ENCODE data around the gene TIMELESS. TPM values are rescaled to one million over a fixed set of nuclear protein-coding genes. Genes with fewer than 3 reads are reported as not detected.

The TIMELESS gene
- total and polyA plus RNA-seq, 9 of the 15 experiments (the other 6 are each of a cell fraction or from before 2014, with no cell fraction given), result 11.9 to 59.2 (median 35.8) TPM

GRCh38 chr12:56448860-56449621 lies at the start of gene TIMELESS (continued):
- TF ChIP-seq, protein P1, sequence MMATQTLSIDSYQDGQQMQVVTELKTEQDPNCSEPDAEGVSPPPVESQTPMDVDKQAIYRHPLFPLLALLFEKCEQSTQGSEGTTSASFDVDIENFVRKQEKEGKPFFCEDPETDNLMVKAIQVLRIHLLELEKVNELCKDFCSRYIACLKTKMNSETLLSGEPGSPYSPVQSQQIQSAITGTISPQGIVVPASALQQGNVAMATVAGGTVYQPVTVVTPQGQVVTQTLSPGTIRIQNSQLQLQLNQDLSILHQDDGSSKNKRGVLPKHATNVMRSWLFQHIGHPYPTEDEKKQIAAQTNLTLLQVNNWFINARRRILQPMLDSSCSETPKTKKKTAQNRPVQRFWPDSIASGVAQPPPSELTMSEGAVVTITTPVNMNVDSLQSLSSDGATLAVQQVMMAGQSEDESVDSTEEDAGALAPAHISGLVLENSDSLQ (IDR thresholded peaks at IDR 0.05), result no peak
- no peak for TF ChIP-seq ZNF436 (CRISPR knock-in tag; IDR thresholded peaks at IDR 0.05)
- peak; percentile 23 for TF ChIP-seq MEIS2 (IDR thresholded peaks at IDR 0.05; ENCODE audit: partially characterized antibody)
- no peak for TF ChIP-seq SAFB (IDR thresholded peaks at IDR 0.05; ENCODE audit: borderline replicate concordance, low read depth, low read length)
- TF ChIP-seq RHOXF2B (CRISPR knock-in tag; conservative IDR thresholded peaks at IDR 0.05), result no peak
- TF ChIP-seq MED1 (CRISPR knock-in tag; IDR thresholded peaks at IDR 0.05; ENCODE audit: borderline replicate concordance), result no peak
- TF ChIP-seq, protein P2, sequence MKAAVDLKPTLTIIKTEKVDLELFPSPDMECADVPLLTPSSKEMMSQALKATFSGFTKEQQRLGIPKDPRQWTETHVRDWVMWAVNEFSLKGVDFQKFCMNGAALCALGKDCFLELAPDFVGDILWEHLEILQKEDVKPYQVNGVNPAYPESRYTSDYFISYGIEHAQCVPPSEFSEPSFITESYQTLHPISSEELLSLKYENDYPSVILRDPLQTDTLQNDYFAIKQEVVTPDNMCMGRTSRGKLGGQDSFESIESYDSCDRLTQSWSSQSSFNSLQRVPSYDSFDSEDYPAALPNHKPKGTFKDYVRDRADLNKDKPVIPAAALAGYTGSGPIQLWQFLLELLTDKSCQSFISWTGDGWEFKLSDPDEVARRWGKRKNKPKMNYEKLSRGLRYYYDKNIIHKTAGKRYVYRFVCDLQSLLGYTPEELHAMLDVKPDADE (conservative IDR thresholded peaks at IDR 0.05; ENCODE audit: control insufficient read depth, low read depth, low read length), result no peak; the same call in none of the 2 replicates
- TF ChIP-seq, protein P3, sequence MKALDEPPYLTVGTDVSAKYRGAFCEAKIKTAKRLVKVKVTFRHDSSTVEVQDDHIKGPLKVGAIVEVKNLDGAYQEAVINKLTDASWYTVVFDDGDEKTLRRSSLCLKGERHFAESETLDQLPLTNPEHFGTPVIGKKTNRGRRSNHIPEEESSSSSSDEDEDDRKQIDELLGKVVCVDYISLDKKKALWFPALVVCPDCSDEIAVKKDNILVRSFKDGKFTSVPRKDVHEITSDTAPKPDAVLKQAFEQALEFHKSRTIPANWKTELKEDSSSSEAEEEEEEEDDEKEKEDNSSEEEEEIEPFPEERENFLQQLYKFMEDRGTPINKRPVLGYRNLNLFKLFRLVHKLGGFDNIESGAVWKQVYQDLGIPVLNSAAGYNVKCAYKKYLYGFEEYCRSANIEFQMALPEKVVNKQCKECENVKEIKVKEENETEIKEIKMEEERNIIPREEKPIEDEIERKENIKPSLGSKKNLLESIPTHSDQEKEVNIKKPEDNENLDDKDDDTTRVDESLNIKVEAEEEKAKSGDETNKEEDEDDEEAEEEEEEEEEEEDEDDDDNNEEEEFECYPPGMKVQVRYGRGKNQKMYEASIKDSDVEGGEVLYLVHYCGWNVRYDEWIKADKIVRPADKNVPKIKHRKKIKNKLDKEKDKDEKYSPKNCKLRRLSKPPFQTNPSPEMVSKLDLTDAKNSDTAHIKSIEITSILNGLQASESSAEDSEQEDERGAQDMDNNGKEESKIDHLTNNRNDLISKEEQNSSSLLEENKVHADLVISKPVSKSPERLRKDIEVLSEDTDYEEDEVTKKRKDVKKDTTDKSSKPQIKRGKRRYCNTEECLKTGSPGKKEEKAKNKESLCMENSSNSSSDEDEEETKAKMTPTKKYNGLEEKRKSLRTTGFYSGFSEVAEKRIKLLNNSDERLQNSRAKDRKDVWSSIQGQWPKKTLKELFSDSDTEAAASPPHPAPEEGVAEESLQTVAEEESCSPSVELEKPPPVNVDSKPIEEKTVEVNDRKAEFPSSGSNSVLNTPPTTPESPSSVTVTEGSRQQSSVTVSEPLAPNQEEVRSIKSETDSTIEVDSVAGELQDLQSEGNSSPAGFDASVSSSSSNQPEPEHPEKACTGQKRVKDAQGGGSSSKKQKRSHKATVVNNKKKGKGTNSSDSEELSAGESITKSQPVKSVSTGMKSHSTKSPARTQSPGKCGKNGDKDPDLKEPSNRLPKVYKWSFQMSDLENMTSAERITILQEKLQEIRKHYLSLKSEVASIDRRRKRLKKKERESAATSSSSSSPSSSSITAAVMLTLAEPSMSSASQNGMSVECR (CRISPR knock-in tag; IDR thresholded peaks at IDR 0.05), result peak; percentile 96
- no peak for TF ChIP-seq NR2C1 (IDR thresholded peaks at IDR 0.05)
- no peak for TF ChIP-seq NR2C1 (tag; IDR thresholded peaks at IDR 0.05)
- TF ChIP-seq ZNF274 (IDR thresholded peaks at IDR 0.05; ENCODE audit: borderline replicate concordance, low read depth, low read length), result no peak
- no peak for TF ChIP-seq ZNF445 (CRISPR knock-in tag; IDR thresholded peaks at IDR 0.05; ENCODE audit: low read depth)
- TF ChIP-seq, protein P4, sequence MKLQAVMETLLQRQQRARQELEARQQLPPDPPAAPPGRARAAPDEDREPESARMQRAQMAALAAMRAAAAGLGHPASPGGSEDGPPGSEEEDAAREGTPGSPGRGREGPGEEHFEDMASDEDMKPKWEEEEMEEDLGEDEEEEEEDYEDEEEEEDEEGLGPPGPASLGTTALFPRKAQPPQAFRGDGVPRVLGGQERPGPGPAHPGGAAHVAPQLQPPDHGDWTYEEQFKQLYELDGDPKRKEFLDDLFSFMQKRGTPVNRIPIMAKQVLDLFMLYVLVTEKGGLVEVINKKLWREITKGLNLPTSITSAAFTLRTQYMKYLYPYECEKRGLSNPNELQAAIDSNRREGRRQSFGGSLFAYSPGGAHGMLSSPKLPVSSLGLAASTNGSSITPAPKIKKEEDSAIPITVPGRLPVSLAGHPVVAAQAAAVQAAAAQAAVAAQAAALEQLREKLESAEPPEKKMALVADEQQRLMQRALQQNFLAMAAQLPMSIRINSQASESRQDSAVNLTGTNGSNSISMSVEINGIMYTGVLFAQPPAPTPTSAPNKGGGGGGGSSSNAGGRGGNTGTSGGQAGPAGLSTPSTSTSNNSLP (IDR thresholded peaks at IDR 0.05; ENCODE audit: borderline replicate concordance, low read depth, low read length), result no peak
- TF ChIP-seq ZBTB8A (IDR thresholded peaks at IDR 0.05; ENCODE audit: partially characterized antibody), result no peak
- no peak for TF ChIP-seq RAD21 (CRISPR knock-in tag; conservative IDR thresholded peaks at IDR 0.05 in 1 of 2, IDR thresholded peaks at IDR 0.05 in 1 of 2)
- no peak for TF ChIP-seq KLF10 (CRISPR knock-in tag; IDR thresholded peaks at IDR 0.05)
- TF ChIP-seq ETV6 (IDR thresholded peaks at IDR 0.05; ENCODE audit: borderline replicate concordance in 1 of 2, low read depth in 2 of 2, low read length in 1 of 2), result peak in 1 of 2 experiments; percentile 39; a peak in 1 of 4 replicates
- no peak for TF ChIP-seq ETV6 (CRISPR knock-in tag; IDR thresholded peaks at IDR 0.05; ENCODE audit: borderline replicate concordance)
